ENCODE measurements around the gene MUC6.

MUC6 gene

DNA sequence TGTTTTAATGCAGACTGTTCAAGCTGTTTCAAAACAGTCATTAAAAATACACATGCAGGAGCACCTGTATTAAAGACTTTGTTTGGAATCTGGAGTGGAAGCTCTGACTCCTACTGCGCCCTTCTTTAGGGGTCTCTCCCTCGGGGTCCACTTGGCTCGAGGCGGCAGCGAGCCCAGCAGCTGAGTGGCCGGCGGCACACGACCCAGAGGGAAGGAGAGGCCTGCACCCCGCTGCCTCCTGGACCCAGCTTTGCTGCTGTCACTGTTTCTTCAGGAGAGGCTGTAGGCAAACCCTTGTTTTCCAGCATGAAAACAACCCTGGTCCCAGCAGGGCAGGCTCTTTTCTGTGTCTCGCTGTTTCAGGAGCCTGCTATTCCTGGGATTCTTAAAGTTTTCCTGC is 29.2 kb downstream of the MUC6 start:
- TF ChIP-seq, protein P1, sequence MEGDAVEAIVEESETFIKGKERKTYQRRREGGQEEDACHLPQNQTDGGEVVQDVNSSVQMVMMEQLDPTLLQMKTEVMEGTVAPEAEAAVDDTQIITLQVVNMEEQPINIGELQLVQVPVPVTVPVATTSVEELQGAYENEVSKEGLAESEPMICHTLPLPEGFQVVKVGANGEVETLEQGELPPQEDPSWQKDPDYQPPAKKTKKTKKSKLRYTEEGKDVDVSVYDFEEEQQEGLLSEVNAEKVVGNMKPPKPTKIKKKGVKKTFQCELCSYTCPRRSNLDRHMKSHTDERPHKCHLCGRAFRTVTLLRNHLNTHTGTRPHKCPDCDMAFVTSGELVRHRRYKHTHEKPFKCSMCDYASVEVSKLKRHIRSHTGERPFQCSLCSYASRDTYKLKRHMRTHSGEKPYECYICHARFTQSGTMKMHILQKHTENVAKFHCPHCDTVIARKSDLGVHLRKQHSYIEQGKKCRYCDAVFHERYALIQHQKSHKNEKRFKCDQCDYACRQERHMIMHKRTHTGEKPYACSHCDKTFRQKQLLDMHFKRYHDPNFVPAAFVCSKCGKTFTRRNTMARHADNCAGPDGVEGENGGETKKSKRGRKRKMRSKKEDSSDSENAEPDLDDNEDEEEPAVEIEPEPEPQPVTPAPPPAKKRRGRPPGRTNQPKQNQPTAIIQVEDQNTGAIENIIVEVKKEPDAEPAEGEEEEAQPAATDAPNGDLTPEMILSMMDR (IDR thresholded peaks at IDR 0.05; ENCODE audit: control insufficient read depth, extremely low read depth, insufficient read depth) = no peak
- DNase-seq (ENCODE audit: low read depth) = no peak
- no peak overlapping the region for H3K4me3 ChIP-seq (ENCODE audit: low read depth, low read length)

DNA sequence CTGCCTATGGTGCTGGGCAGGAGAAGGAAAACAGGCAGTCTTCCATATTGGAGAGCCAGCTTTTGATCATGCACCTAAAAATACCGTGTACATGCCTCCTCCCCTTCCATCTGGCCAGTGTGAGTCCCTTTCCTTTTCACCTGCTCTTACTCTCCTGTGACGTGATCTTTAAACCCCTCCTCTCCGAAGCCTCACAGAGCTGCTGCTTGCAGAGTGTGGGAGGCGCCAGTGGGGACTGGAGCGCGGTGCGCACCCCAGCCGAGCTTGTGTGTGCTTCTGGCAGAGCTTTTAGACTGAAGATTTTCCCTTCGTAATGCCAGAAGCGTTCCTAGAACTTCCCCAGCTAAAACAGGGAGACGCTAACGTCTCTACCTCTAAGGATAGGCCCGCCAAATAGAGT is 29.8 kb downstream of the MUC6 start:
- no peak for DNase-seq (ENCODE audit: low read depth)
- TF ChIP-seq, protein P1 (IDR thresholded peaks at IDR 0.05; ENCODE audit: control insufficient read depth, extremely low read depth, insufficient read depth) = no peak
- H3K4me3 ChIP-seq (ENCODE audit: low read depth, low read length) = no peak overlapping the region

DNA sequence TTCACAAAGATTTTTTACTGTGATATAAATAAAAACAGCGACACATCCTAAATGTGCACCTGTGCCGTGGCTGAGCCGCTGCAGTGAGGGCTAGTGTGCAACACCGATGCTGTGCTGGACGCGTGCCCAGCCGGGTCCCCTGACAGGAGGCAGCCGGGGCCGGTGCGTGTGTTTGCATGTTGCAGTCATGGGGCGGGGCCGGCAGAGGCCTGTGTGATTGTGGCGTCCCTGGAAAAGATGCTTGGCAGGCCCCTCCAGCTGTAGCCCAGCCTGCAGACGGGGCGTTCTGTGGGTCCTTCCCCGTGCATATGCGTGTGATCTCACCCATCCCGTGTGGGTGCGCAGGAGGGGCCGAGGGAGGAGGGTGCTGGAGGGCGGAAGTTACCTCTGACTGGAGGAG is 30.6 kb downstream of the MUC6 start:
- no peak overlapping the region for H3K4me3 ChIP-seq (ENCODE audit: low read depth, low read length)
- DNase-seq (ENCODE audit: low read depth) = no peak
- TF ChIP-seq, protein P1 (IDR thresholded peaks at IDR 0.05; ENCODE audit: control insufficient read depth, extremely low read depth, insufficient read depth) = no peak

DNA sequence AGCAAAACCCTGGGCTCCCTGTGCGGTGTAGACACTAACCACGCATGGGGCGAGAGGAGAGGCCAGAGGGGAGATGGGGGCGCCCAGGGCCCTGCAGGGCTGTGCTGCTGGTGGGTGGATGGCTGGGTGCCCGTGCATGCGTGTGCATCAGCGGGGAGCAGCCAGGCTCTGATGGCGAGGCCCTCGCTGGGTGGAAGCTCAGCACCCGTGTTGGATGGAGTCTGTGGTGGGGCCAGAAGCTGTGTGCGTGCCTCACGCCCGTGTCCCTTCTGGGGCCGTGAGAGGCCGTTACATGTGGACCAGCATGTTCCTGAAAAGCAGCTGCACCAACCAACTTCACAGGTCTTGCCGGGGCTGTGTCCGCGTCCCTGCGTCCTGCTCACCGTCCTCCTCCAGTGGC is 33.4 kb downstream of the MUC6 start:
- TF ChIP-seq, protein P1 (IDR thresholded peaks at IDR 0.05; ENCODE audit: control insufficient read depth, extremely low read depth, insufficient read depth) = no peak
- no peak overlapping the region for H3K4me3 ChIP-seq (ENCODE audit: low read depth, low read length)
- no peak for DNase-seq (ENCODE audit: low read depth)

DNA sequence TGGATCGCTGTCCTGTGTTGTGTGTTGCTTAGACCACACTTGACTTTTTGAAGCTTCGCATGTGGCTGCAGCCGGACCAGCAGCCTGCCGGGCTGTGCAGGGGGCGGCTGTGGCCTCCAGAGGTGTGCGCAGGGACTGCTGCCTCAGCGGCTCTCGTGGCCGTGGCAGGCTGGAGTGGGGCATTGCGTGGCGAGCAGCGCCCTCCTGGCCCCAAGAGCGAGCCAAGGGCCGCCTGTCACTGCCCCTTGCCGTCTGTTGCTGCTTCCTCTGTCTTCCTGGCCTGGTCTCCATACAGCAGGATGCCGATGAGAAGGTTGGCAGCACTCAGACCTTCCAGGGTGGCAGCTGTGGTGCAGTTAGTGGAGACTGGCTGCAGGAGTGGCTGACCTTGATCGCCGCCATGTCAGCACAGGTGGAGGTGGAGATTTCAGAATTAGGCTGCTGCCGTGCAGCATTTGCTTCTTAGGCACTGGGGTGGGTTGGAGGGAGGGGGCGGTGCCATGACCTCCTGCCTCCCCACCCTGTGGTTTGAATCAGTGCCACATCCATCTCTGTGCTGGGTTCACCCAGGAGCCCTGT is 34.0 kb downstream of the MUC6 start:
- no peak overlapping the region for H3K4me3 ChIP-seq (ENCODE audit: low read depth, low read length)
- DNase-seq (ENCODE audit: low read depth) = no peak
- TF ChIP-seq, protein P1 (IDR thresholded peaks at IDR 0.05; ENCODE audit: control insufficient read depth, extremely low read depth, insufficient read depth) = no peak

DNA sequence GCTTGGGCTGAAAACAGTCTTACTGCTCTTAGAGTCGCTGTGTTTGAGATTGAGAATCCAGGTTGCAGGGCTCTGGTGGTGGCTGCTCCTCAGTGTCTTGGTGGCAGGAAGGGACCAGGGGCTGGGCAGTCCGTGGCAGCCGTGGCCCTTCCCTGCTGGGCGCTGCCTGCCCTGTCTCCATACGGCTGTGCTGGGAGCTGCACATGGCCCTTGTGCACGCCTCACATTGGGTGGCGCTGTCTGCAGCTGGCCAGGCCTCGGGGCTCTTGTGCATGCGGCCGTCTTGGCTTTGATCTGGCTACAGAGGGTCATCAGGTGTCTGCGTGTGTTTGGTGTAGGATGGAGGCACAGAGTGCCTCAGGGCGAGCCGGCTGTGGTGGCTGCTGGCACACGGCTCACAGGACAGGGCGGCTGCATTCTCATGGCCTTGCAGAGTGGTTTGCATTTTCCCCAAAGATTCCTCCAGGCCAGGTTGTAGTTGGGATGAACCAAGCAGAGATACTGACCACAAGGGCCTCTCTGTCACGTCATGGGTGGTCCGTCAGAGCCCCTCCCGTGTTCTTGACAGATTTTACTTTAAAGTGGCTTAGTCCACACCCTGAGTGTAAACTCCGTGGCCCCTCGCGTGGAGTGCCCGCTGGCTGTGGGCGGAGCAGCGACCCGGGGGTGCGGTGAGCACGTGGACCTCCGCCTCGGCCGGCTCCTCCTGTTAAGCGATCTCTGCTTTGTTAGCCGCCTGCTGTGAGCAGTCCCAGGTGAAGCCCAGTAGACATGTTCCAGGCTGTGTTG is 34.7 kb downstream of the MUC6 start:
- DNase-seq (ENCODE audit: low read depth) = no peak
- TF ChIP-seq, protein P1 (IDR thresholded peaks at IDR 0.05; ENCODE audit: control insufficient read depth, extremely low read depth, insufficient read depth) = no peak
- H3K4me3 ChIP-seq (ENCODE audit: low read depth, low read length) = no peak overlapping the region
